B cell (primary cell): ENCODE measurements around the gene ELFN2.

Experiments
- CTCF ChIP-seq: fragments of 200-600 bp; IDR thresholded peaks from one replicate; pipeline ENCODE4 v1.8.0; 2022; ENCODE audit warnings: antibody characterized with exemption, mild to moderate bottlenecking
- EZH2 ChIP-seq: IDR thresholded peaks from 2 replicates; pipeline ENCODE4 v1.6.1; 2012; ENCODE audit warnings: borderline replicate concordance, low read depth, mild to moderate bottlenecking, moderate library complexity, low read length; ENCODE audit not compliant: insufficient read depth, poor library complexity, severe bottlenecking

GRCh38 chr22:37325039-37325395 is 102.3 kb downstream of the ELFN2 start:
- TF ChIP-seq EZH2 (no peak), CTCF (no peak)
